ENCODE data around the gene YWHAB. TPM values are rescaled to one million over a fixed set of nuclear protein-coding genes. Genes with fewer than 3 reads are reported as not detected.

YWHAB gene
- total and polyA plus RNA-seq, 10 of the 15 experiments (the other 5 are each of a cell fraction or from before 2014, with no cell fraction given): 63.5 to 323 (median 144) TPM

- Histone ChIP-seq H2AFZ (ENCODE audit: control insufficient read depth, low read depth, low read length) (no peak overlapping the region), H3K27me3 (replicated peaks in 1 of 2; ENCODE audit: control insufficient read depth in 2 of 2, insufficient read depth in 2 of 2, low read length in 1 of 2) (no peaks in the 10 kb centered on the region), H4K20me1 (ENCODE audit: control insufficient read depth, insufficient read depth) (peaks cover 6% of the 10 kb centered on the region), H3K27ac (ENCODE audit: control insufficient read depth, insufficient read depth) (no peak overlapping the region), H3K4me1 (ENCODE audit: control insufficient read depth, insufficient read depth, low read length) (peaks cover 17% of the 10 kb centered on the region), H3K36me3 (ENCODE audit: control insufficient read depth in 2 of 2, insufficient read depth in 2 of 2, low read length in 1 of 2) (peaks cover 0 to 22% of the 10 kb centered on the region in 2 experiments; a peak in 2 of 4 replicates), H3K4me2 (ENCODE audit: control insufficient read depth, insufficient read depth) (peak overlapping the region; percentile 38), H3K4me3 (no peak overlapping the region), H3K9ac (ENCODE audit: control insufficient read depth, insufficient read depth, low read length) (no peak overlapping the region), H3K9me3 (replicated peaks; ENCODE audit: control insufficient read depth, insufficient read depth, low read length) (no peaks in the 10 kb centered on the region), H3K79me2 (ENCODE audit: control insufficient read depth, insufficient read depth, low read length) (peaks cover 97% of the 10 kb centered on the region)
- ChIA-PET SMC1A (ENCODE audit: uncharacterized antibody, unreplicated experiment) (interaction anchor here (0.6 to 1.9 kb wide), 4 partner anchors 10 to 68 kb away, joined by 3 to 15 read pairs (median 4); partner anchors contain the start of gene TOMM34), POLR2A (no interaction called here), RAD21 (ENCODE audit: unreplicated experiment) (no interaction called here), CTCF (interaction anchor here (1.1 kb wide), 1 partner anchor 144 kb away, joined by 3 read pairs; no protein-coding TSS in a partner anchor)
- intact Hi-C loops (cut with micrococcal nuclease; ENCODE audit: unreplicated experiment): no loop called here
- WGBS (ENCODE audit: insufficient coverage, insufficient replicate concordance, low lambda C conversion rate, missing lambda C conversion rate): 57% methylated on average over 1 of the region's 1 CpG
- FAIRE-seq (no peak), DNase-seq (ENCODE audit: low read depth, low spot score) (no peak), ATAC-seq (no peak)
- no TSS peak for BruUV-seq (replicated peaks)
- in situ Hi-C loops (cut with MboI): no loop called here
- TF ChIP-seq RUNX3 (IDR thresholded peaks at IDR 0.05; ENCODE audit: low read length) (no peak), PKNOX1 (IDR thresholded peaks at IDR 0.05) (no peak), SRF (IDR thresholded peaks at IDR 0.05; ENCODE audit: low read depth in 2 of 2, low read length in 2 of 2) (no peak), CBX3 (IDR thresholded peaks at IDR 0.05; ENCODE audit: borderline replicate concordance, low read depth) (no peak), NFXL1 (IDR thresholded peaks at IDR 0.05; ENCODE audit: borderline replicate concordance) (no peak), RELA (IDR thresholded peaks at IDR 0.05; ENCODE audit: borderline replicate concordance, partially characterized antibody) (no peak), CHD2 (IDR thresholded peaks at IDR 0.05; ENCODE audit: borderline replicate concordance, low read depth, low read length) (no peak), PRDM15 (CRISPR knock-in tag; IDR thresholded peaks at IDR 0.05) (no peak), ZSCAN29 (IDR thresholded peaks at IDR 0.05) (no peak), IKZF2 (IDR thresholded peaks at IDR 0.05) (no peak), POU2F2 (IDR thresholded peaks at IDR 0.05; ENCODE audit: borderline replicate concordance, low read depth, low read length) (no peak), RBBP5 (conservative IDR thresholded peaks at IDR 0.05) (no peak), MTA2 (IDR thresholded peaks at IDR 0.05; ENCODE audit: low read depth) (no peak), ZNF207 (IDR thresholded peaks at IDR 0.05; ENCODE audit: borderline replicate concordance) (no peak), POLR2AphosphoS2 (IDR thresholded peaks at IDR 0.05; ENCODE audit: low read depth, low read length) (no peak)
- TF ChIP-seq, protein P1, sequence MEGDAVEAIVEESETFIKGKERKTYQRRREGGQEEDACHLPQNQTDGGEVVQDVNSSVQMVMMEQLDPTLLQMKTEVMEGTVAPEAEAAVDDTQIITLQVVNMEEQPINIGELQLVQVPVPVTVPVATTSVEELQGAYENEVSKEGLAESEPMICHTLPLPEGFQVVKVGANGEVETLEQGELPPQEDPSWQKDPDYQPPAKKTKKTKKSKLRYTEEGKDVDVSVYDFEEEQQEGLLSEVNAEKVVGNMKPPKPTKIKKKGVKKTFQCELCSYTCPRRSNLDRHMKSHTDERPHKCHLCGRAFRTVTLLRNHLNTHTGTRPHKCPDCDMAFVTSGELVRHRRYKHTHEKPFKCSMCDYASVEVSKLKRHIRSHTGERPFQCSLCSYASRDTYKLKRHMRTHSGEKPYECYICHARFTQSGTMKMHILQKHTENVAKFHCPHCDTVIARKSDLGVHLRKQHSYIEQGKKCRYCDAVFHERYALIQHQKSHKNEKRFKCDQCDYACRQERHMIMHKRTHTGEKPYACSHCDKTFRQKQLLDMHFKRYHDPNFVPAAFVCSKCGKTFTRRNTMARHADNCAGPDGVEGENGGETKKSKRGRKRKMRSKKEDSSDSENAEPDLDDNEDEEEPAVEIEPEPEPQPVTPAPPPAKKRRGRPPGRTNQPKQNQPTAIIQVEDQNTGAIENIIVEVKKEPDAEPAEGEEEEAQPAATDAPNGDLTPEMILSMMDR (IDR thresholded peaks at IDR 0.05 in 2 of 3, conservative IDR thresholded peaks at IDR 0.05 in 1 of 3; ENCODE audit: control insufficient read depth in 2 of 3, extremely low read depth in 1 of 3, insufficient read depth in 1 of 3, low read depth in 3 of 3, low read length in 3 of 3): no peak
- TF ChIP-seq, protein P2, sequence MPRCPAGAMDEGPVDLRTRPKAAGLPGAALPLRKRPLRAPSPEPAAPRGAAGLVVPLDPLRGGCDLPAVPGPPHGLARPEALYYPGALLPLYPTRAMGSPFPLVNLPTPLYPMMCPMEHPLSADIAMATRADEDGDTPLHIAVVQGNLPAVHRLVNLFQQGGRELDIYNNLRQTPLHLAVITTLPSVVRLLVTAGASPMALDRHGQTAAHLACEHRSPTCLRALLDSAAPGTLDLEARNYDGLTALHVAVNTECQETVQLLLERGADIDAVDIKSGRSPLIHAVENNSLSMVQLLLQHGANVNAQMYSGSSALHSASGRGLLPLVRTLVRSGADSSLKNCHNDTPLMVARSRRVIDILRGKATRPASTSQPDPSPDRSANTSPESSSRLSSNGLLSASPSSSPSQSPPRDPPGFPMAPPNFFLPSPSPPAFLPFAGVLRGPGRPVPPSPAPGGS (IDR thresholded peaks at IDR 0.05; ENCODE audit: borderline replicate concordance, insufficient read depth, low read depth, low read length, poor library complexity, severe bottlenecking): no peak
These were observed 6.3 kb downstream of the YWHAB start for GRCh38 chr20:44891826-44892225.
